Measurements from ENCODE around the gene LILRB2. TPM values are rescaled to one million over a fixed set of nuclear protein-coding genes. Genes with fewer than 3 reads are reported as not detected.
"Not testable (repeated sequence)": the region's sequence is repeated elsewhere in the genome, so short reads cannot be mapped to it uniquely, and the experiment has no call there.

LILRB2 gene
- total and polyA plus RNA-seq, 9 of the 15 experiments (the other 6 are each of a cell fraction or from before 2014, with no cell fraction given) = not detected

- CTCF ChIA-PET (ENCODE audit: low intra/inter-chr PET ratio); H3K27ac ChIP-seq (ENCODE audit: extremely low read depth, low read depth, low read length); H4K20me1 ChIP-seq (replicated peaks; ENCODE audit: control insufficient read depth, insufficient read depth, low read length); FAIRE-seq; DNase-seq (ENCODE audit: extremely low read depth in 1 of 4, low spot score in 3 of 4); intact Hi-C loops (cut with micrococcal nuclease); H3K9me3 ChIP-seq (replicated peaks; ENCODE audit: control insufficient read depth, insufficient read depth, low read depth, low read length); BruUV-seq (replicated peaks); POLR2A ChIA-PET; H3K36me3 ChIP-seq (ENCODE audit: control insufficient read depth, insufficient read depth, low read length); H3K4me2 ChIP-seq (ENCODE audit: insufficient read depth, low read length); H3K79me2 ChIP-seq (ENCODE audit: control insufficient read depth, insufficient read depth, low read length); H2AFZ ChIP-seq (ENCODE audit: low read depth, low read length); in situ Hi-C loops (cut with MboI); H3K4me3 ChIP-seq; ATAC-seq; H3K9me1 ChIP-seq (ENCODE audit: control insufficient read depth, insufficient read depth, low read length); H3K4me1 ChIP-seq (replicated peaks in 1 of 2; ENCODE audit: control insufficient read depth in 2 of 2, insufficient read depth in 2 of 2, low read length in 2 of 2); H3K9ac ChIP-seq (ENCODE audit: insufficient read depth in 1 of 2, low read depth in 2 of 2, low read length in 2 of 2): not testable (repeated sequence)
- H3K27me3 ChIP-seq (ENCODE audit: control insufficient read depth in 2 of 2, insufficient read depth in 2 of 2, low read length in 2 of 2) = peaks cover 10 to 20% of the 10 kb centered on the region in 2 experiments
- WGBS (ENCODE audit: insufficient coverage, low coverage, missing lambda C conversion rate) = 0% methylated on average over 5 of the region's 5 CpGs
These were observed 8.7 kb downstream of the LILRB2 start for GRCh38 chr19:54272181-54272580.

DNA sequence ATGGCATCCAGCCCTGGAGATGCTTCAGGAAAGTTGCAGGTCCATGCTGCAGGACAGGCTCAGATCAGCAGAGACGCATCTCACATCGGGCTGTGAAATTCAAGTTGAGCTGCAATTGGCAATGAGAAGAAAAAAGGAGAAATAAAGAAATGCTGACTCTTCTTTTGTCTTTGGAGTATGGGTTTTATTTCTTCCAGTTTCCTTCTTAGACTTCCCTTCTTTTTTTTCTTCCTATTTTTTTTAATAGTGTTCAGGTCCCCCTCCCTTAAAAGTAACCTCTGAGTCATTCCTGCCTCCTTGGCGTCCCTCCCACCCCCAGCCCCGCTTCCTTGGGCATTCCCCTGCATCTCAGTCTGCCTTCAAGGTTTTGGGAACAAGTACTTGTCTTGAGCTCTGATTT is 9.3 kb downstream of the LILRB2 start:
- not testable (repeated sequence) for FAIRE-seq

More for the DNA sequence above, 9.3 kb downstream of the LILRB2 start:
- H3K79me2 ChIP-seq (ENCODE audit: control insufficient read depth, insufficient read depth, low read length); intact Hi-C loops (cut with micrococcal nuclease); H3K4me1 ChIP-seq (replicated peaks in 1 of 2; ENCODE audit: control insufficient read depth in 2 of 2, insufficient read depth in 2 of 2, low read length in 2 of 2); H3K4me2 ChIP-seq (ENCODE audit: insufficient read depth, low read length); CTCF ChIA-PET (ENCODE audit: low intra/inter-chr PET ratio); BruUV-seq (replicated peaks); POLR2A ChIA-PET; H3K27ac ChIP-seq (ENCODE audit: extremely low read depth, low read depth, low read length); H3K9me1 ChIP-seq (ENCODE audit: control insufficient read depth, insufficient read depth, low read length); H2AFZ ChIP-seq (ENCODE audit: low read depth, low read length); H3K9ac ChIP-seq (ENCODE audit: insufficient read depth in 1 of 2, low read depth in 2 of 2, low read length in 2 of 2); H3K4me3 ChIP-seq; in situ Hi-C loops (cut with MboI); H4K20me1 ChIP-seq (replicated peaks; ENCODE audit: control insufficient read depth, insufficient read depth, low read length); H3K9me3 ChIP-seq (replicated peaks; ENCODE audit: control insufficient read depth, insufficient read depth, low read depth, low read length); ATAC-seq; DNase-seq (ENCODE audit: extremely low read depth in 1 of 4, low spot score in 3 of 4); H3K36me3 ChIP-seq (ENCODE audit: control insufficient read depth, insufficient read depth, low read length): not testable (repeated sequence)
- 0% methylated on average over 3 of the region's 4 CpGs for WGBS (ENCODE audit: insufficient coverage, low coverage, missing lambda C conversion rate)
- TF ChIP-seq ZNF316 (IDR thresholded peaks at IDR 0.05) = peak; percentile 21; the same call in 1 of the 2 replicates
- peaks cover 10 to 20% of the 10 kb centered on the region in 2 experiments for H3K27me3 ChIP-seq (ENCODE audit: control insufficient read depth in 2 of 2, insufficient read depth in 2 of 2, low read length in 2 of 2)
